ENCODE data around the gene LRRTM4. TPM values are rescaled to one million over a fixed set of nuclear protein-coding genes. Genes with fewer than 3 reads are reported as not detected.

The LRRTM4 gene
- total and polyA plus RNA-seq, 7 experiments from 2014 or later: not detected

- H3K9me3 ChIP-seq (ENCODE audit: control insufficient read depth in 2 of 3, low read length in 3 of 3): no peaks in the 10 kb centered on the region
- DNase-seq (no peak), ATAC-seq (no peak)
- peaks cover 2 to 24% (median 8%) of the 10 kb centered on the region in 11 donors for H3K9me3 Mint-ChIP-seq
- ChIA-PET CTCF (no interaction called here), POLR2A (no interaction called here)
- H3K27ac Mint-ChIP-seq: no peak overlapping the region
- no peaks in the 10 kb centered on the region for H3K27me3 ChIP-seq (ENCODE audit: control insufficient read depth in 2 of 2, insufficient read depth in 2 of 2, low read length in 2 of 2)
- intact Hi-C loops (cut with micrococcal nuclease): no loop called here
- H3K27me3 Mint-ChIP-seq: no peaks in the 10 kb centered on the region
- H3K4me3 ChIP-seq (ENCODE audit: low read length): no peak overlapping the region
- H3K27ac ChIP-seq (ENCODE audit: low read depth, low read length): no peak overlapping the region
- H3K36me3 Mint-ChIP-seq: peaks cover 0 to 4% (median 0%) of the 10 kb centered on the region in 5 donors
- no peaks in the 10 kb centered on the region for H3K4me1 ChIP-seq (ENCODE audit: control insufficient read depth in 2 of 2, insufficient read depth in 2 of 2, low read length in 2 of 2)
- H3K36me3 ChIP-seq (ENCODE audit: control insufficient read depth in 2 of 3, insufficient read depth in 3 of 3, low read length in 3 of 3): no peaks in the 10 kb centered on the region
- H3K4me1 Mint-ChIP-seq: no peaks in the 10 kb centered on the region
- H3K4me3 Mint-ChIP-seq: no peak overlapping the region
Measured at GRCh38 chr2:77309725-77310124, 212.5 kb downstream of the LRRTM4 start.

GRCh38 chr2:77301441-77301840 is 220.7 kb downstream of the LRRTM4 start:
- H3K27me3 ChIP-seq (ENCODE audit: control insufficient read depth in 2 of 2, insufficient read depth in 2 of 2, low read length in 2 of 2): no peaks in the 10 kb centered on the region
- Mint-ChIP-seq H3K27me3 (no peaks in the 10 kb centered on the region), H3K27ac (no peak overlapping the region), H3K36me3 (no peaks in the 10 kb centered on the region), H3K9me3 (peaks cover 0 to 16% (median 3%) of the 10 kb centered on the region in 11 donors), H3K4me1 (no peaks in the 10 kb centered on the region), H3K4me3 (no peak overlapping the region)
- no peaks in the 10 kb centered on the region for H3K36me3 ChIP-seq (ENCODE audit: control insufficient read depth in 2 of 3, insufficient read depth in 3 of 3, low read length in 3 of 3)
- no peaks in the 10 kb centered on the region for H3K9me3 ChIP-seq (ENCODE audit: control insufficient read depth in 2 of 3, low read length in 3 of 3)
- no peak overlapping the region for H3K4me3 ChIP-seq (ENCODE audit: low read length)
- no peak overlapping the region for H3K27ac ChIP-seq (ENCODE audit: low read depth, low read length)
- no peaks in the 10 kb centered on the region for H3K4me1 ChIP-seq (ENCODE audit: control insufficient read depth in 2 of 2, insufficient read depth in 2 of 2, low read length in 2 of 2)
- ATAC-seq (no peak), DNase-seq (no peak)
- ChIA-PET POLR2A (no interaction called here), CTCF (no interaction called here)
- intact Hi-C loops (cut with micrococcal nuclease): no loop called here

DNA sequence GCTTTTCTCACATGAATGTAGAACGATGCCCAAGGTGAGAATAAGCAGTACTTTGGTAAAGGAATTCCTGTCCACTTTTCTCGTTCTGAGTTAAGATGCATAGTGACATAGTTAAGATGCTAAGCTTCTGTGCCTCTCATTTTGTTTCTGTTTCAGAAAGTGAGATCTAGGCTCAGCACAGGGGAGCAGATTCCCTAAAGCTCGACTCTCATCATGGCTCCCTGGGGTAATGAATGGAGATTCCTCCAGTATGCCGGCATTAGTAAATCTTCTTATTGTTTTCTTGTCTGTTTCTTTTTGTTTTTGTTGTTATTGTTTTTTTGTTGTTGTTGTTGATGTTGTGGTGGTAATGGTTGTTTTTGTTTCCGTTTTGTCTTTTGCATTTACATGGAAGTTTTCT is 225.4 kb downstream of the LRRTM4 start:
- Mint-ChIP-seq H3K27ac (no peak overlapping the region), H3K36me3 (no peaks in the 10 kb centered on the region), H3K4me3 (no peak overlapping the region), H3K9me3 (peaks cover 0 to 16% (median 4%) of the 10 kb centered on the region in 11 donors), H3K4me1 (no peaks in the 10 kb centered on the region), H3K27me3 (no peaks in the 10 kb centered on the region)
- CTCF ChIA-PET: no interaction called here
- intact Hi-C loops (cut with micrococcal nuclease): no loop called here
- no peak for ATAC-seq
- no peak overlapping the region for H3K4me3 ChIP-seq (ENCODE audit: low read length)
- no peaks in the 10 kb centered on the region for H3K9me3 ChIP-seq (ENCODE audit: control insufficient read depth in 2 of 3, low read length in 3 of 3)
- H3K27ac ChIP-seq (ENCODE audit: low read depth, low read length): no peak overlapping the region
- no peaks in the 10 kb centered on the region for H3K27me3 ChIP-seq (ENCODE audit: control insufficient read depth in 2 of 2, insufficient read depth in 2 of 2, low read length in 2 of 2)
- H3K36me3 ChIP-seq (ENCODE audit: control insufficient read depth in 2 of 3, insufficient read depth in 3 of 3, low read length in 3 of 3): no peaks in the 10 kb centered on the region
- POLR2A ChIA-PET: no interaction called here
- H3K4me1 ChIP-seq (ENCODE audit: control insufficient read depth in 2 of 2, insufficient read depth in 2 of 2, low read length in 2 of 2): no peaks in the 10 kb centered on the region
- DNase-seq: no peak

- H3K9me3 ChIP-seq (ENCODE audit: control insufficient read depth in 2 of 3, low read length in 3 of 3): no peaks in the 10 kb centered on the region
- no peaks in the 10 kb centered on the region for H3K4me1 ChIP-seq (ENCODE audit: control insufficient read depth in 2 of 2, insufficient read depth in 2 of 2, low read length in 2 of 2)
- Mint-ChIP-seq H3K4me1 (no peaks in the 10 kb centered on the region), H3K27me3 (no peaks in the 10 kb centered on the region), H3K4me3 (no peak overlapping the region), H3K9me3 (peaks cover 0 to 16% (median 7%) of the 10 kb centered on the region in 11 donors), H3K27ac (no peak overlapping the region), H3K36me3 (no peaks in the 10 kb centered on the region)
- DNase-seq (no peak), ATAC-seq (no peak)
- no peak overlapping the region for H3K27ac ChIP-seq (ENCODE audit: low read depth, low read length)
- no peak overlapping the region for H3K4me3 ChIP-seq (ENCODE audit: low read length)
- H3K27me3 ChIP-seq (ENCODE audit: control insufficient read depth in 2 of 2, insufficient read depth in 2 of 2, low read length in 2 of 2): no peaks in the 10 kb centered on the region
- intact Hi-C loops (cut with micrococcal nuclease): no loop called here
- no peaks in the 10 kb centered on the region for H3K36me3 ChIP-seq (ENCODE audit: control insufficient read depth in 2 of 3, insufficient read depth in 3 of 3, low read length in 3 of 3)
- ChIA-PET POLR2A (no interaction called here), CTCF (no interaction called here)
Measured at GRCh38 chr2:77294474-77294873, 227.7 kb downstream of the LRRTM4 start.

- POLR2A ChIA-PET: no interaction called here
- no peak overlapping the region for H3K27ac Mint-ChIP-seq
- no peaks in the 10 kb centered on the region for H3K36me3 ChIP-seq (ENCODE audit: control insufficient read depth in 2 of 3, insufficient read depth in 3 of 3, low read length in 3 of 3)
Measured at GRCh38 chr2:77284353-77284752, 237.8 kb downstream of the LRRTM4 start.

DNA sequence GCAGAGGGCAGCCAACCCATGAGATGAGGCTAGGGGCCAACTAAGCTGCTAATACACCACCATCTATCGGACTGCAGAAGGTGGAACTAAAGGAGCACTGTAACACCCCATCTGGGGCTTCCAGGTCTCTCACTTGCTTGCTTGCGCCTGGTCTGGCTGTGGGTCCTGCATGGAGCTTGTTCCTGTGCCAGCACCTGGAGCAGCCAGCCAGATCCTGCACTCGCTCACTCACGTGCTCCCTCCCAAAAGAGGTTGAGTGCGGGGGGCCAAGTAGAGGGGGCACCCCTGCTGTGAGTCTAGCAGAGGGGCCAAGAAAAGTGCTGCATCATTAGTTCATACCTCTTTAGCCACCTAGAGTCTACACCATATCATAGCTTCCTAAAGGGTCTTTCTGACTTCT is 250.9 kb downstream of the LRRTM4 start:
- Mint-ChIP-seq H3K9me3 (peaks cover 0 to 35% (median 13%) of the 10 kb centered on the region in 11 donors), H3K4me1 (no peaks in the 10 kb centered on the region), H3K27ac (no peak overlapping the region), H3K27me3 (no peaks in the 10 kb centered on the region), H3K4me3 (no peak overlapping the region), H3K36me3 (no peaks in the 10 kb centered on the region)
- Histone ChIP-seq H3K4me1 (ENCODE audit: control insufficient read depth in 2 of 2, insufficient read depth in 2 of 2, low read length in 2 of 2) (no peaks in the 10 kb centered on the region), H3K9me3 (ENCODE audit: control insufficient read depth in 2 of 3, low read length in 3 of 3) (no peaks in the 10 kb centered on the region), H3K4me3 (ENCODE audit: low read length) (no peak overlapping the region), H3K36me3 (ENCODE audit: control insufficient read depth in 2 of 3, insufficient read depth in 3 of 3, low read length in 3 of 3) (no peaks in the 10 kb centered on the region), H3K27me3 (ENCODE audit: control insufficient read depth in 2 of 2, insufficient read depth in 2 of 2, low read length in 2 of 2) (no peaks in the 10 kb centered on the region), H3K27ac (ENCODE audit: low read depth, low read length) (no peak overlapping the region)
- CTCF ChIA-PET: no interaction called here
- POLR2A ChIA-PET: no interaction called here
- ATAC-seq (no peak), DNase-seq (no peak)
- intact Hi-C loops (cut with micrococcal nuclease): no loop called here

More at GRCh38 chr2:77284353-77284752, 237.8 kb downstream of the LRRTM4 start:
- H3K27ac ChIP-seq (ENCODE audit: low read depth, low read length): no peak overlapping the region
- CTCF ChIA-PET: no interaction called here
- H3K9me3 Mint-ChIP-seq: peaks cover 0 to 28% (median 4%) of the 10 kb centered on the region in 11 donors
- no peaks in the 10 kb centered on the region for H3K36me3 Mint-ChIP-seq
- intact Hi-C loops (cut with micrococcal nuclease): no loop called here
- H3K27me3 Mint-ChIP-seq: no peaks in the 10 kb centered on the region
- H3K4me1 Mint-ChIP-seq: no peaks in the 10 kb centered on the region
- H3K4me1 ChIP-seq (ENCODE audit: control insufficient read depth in 2 of 2, insufficient read depth in 2 of 2, low read length in 2 of 2): no peaks in the 10 kb centered on the region
- no peaks in the 10 kb centered on the region for H3K27me3 ChIP-seq (ENCODE audit: control insufficient read depth in 2 of 2, insufficient read depth in 2 of 2, low read length in 2 of 2)
- DNase-seq (no peak), ATAC-seq (no peak)
- H3K4me3 ChIP-seq (ENCODE audit: low read length): no peak overlapping the region
- no peaks in the 10 kb centered on the region for H3K9me3 ChIP-seq (ENCODE audit: control insufficient read depth in 2 of 3, low read length in 3 of 3)
- no peak overlapping the region for H3K4me3 Mint-ChIP-seq

DNA sequence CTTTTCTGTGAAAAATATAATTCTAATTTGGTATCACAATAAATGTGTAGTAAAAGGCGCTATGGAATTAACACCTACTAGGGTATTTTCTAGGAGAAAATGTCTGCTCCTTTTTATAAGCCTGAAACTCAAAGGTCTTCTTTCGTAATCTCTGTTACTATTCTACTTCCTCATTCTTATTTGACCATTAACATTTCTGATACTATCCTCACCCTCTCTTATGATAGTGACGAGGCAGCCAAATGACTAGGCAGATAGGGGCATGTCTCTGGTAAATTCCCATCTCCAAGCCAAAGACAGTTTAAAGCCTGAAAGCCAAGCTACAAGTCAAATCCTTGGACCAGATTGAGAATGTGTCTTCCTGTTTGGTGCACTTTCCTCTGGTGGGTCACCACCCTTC is 251.7 kb downstream of the LRRTM4 start:
- Histone ChIP-seq H3K36me3 (ENCODE audit: control insufficient read depth in 2 of 3, insufficient read depth in 3 of 3, low read length in 3 of 3) (no peaks in the 10 kb centered on the region), H3K4me3 (ENCODE audit: low read length) (no peak overlapping the region), H3K9me3 (ENCODE audit: control insufficient read depth in 2 of 3, low read length in 3 of 3) (no peaks in the 10 kb centered on the region), H3K27ac (ENCODE audit: low read depth, low read length) (no peak overlapping the region), H3K27me3 (ENCODE audit: control insufficient read depth in 2 of 2, insufficient read depth in 2 of 2, low read length in 2 of 2) (no peaks in the 10 kb centered on the region), H3K4me1 (ENCODE audit: control insufficient read depth in 2 of 2, insufficient read depth in 2 of 2, low read length in 2 of 2) (no peaks in the 10 kb centered on the region)
- H3K36me3 Mint-ChIP-seq: no peaks in the 10 kb centered on the region
- H3K27me3 Mint-ChIP-seq: no peaks in the 10 kb centered on the region
- ATAC-seq (no peak), DNase-seq (no peak)
- H3K9me3 Mint-ChIP-seq: peaks cover 0 to 40% (median 12%) of the 10 kb centered on the region in 11 donors
- H3K27ac Mint-ChIP-seq: no peak overlapping the region
- H3K4me1 Mint-ChIP-seq: no peaks in the 10 kb centered on the region
- ChIA-PET CTCF (no interaction called here), POLR2A (no interaction called here)
- intact Hi-C loops (cut with micrococcal nuclease): no loop called here
- no peak overlapping the region for H3K4me3 Mint-ChIP-seq

Measured in naive thymus-derived CD4-positive, alpha-beta T cell (primary cell).